Skeletal muscle tissue (tissue), 4 donors: Measurements from ENCODE around the gene SLFN12L. TPM values are rescaled to one million over a fixed set of nuclear protein-coding genes. Genes with fewer than 3 reads are reported as not detected.
"Not testable (repeated sequence)": the region's sequence is repeated elsewhere in the genome, so short reads cannot be mapped to it uniquely, and the experiment has no call there.

Experiments used
- H3K27ac ChIP-seq: one replicate; pipeline ENCODE4 v1.7.0; 2013; ENCODE audit warnings: mild to moderate bottlenecking, low read depth, low read length, inconsistent platforms
- H3K27me3 ChIP-seq, 3 donors: one replicate each; pipeline ENCODE4 v1.7.0; 2013; ENCODE audit warnings: low read length in 3 of 3; ENCODE audit not compliant: control insufficient read depth in 3 of 3, insufficient read depth in 3 of 3
- H3K36me3 ChIP-seq, 3 donors: one replicate each; pipeline ENCODE4 v1.7.0; 2013; ENCODE audit warnings: low read length in 3 of 3; ENCODE audit not compliant: control insufficient read depth in 3 of 3, insufficient read depth in 3 of 3
- H3K4me1 ChIP-seq, 3 donors: one replicate each; pipeline ENCODE4 v1.7.0; 2013; ENCODE audit warnings: low read length in 3 of 3, mild to moderate bottlenecking in 3 of 3; ENCODE audit not compliant: control insufficient read depth in 3 of 3, insufficient read depth in 3 of 3
- H3K4me3 ChIP-seq, 3 donors: one replicate each; pipeline ENCODE4 v1.7.0; 2013; ENCODE audit warnings: low read length in 3 of 3
- H3K9ac ChIP-seq, 3 donors: one replicate each; pipeline ENCODE4 v1.7.0; 2013; ENCODE audit warnings: low read length in 3 of 3, mild to moderate bottlenecking in 3 of 3, moderate library complexity in 2 of 3, low read depth in 1 of 3
- H3K9me3 ChIP-seq, 3 donors: one replicate each; pipeline ENCODE4 v1.7.0; 2013; ENCODE audit warnings: low read length in 3 of 3; ENCODE audit not compliant: control insufficient read depth in 3 of 3
- total RNA-seq: library from RNA; depleted of rRNA; stranded (reverse); fragments of >200 nt; gene quantifications from one replicate; pipeline ENCODE4 v1.2.3, GENCODE V29; 2014
- donor health status: Osteomylitis.

Gene SLFN12L
- total RNA-seq, 1 donor from 2014 or later = 0.52 TPM

GRCh38 chr17:35546487-35546886 is 9.0 kb upstream of the SLFN12L start:
- Histone ChIP-seq H3K27me3 (peaks cover 0 to 7% (median 0%) of the 10 kb centered on the region in 3 donors), H3K9ac (no peak overlapping the region), H3K4me1 (no peaks in the 10 kb centered on the region), H3K9me3 (no peaks in the 10 kb centered on the region), H3K4me3 (no peak overlapping the region), H3K36me3 (no peaks in the 10 kb centered on the region), H3K27ac (no peak overlapping the region)

- Histone ChIP-seq H3K27ac (no peak overlapping the region), H3K4me1 (no peaks in the 10 kb centered on the region), H3K9me3 (no peaks in the 10 kb centered on the region), H3K9ac (no peak overlapping the region), H3K36me3 (no peaks in the 10 kb centered on the region), H3K27me3 (peaks cover 0 to 4% (median 0%) of the 10 kb centered on the region in 3 donors), H3K4me3 (no peak overlapping the region)
Observed at GRCh38 chr17:35545150-35545549, 7.7 kb upstream of the SLFN12L start.

- no peaks in the 10 kb centered on the region for H3K36me3 ChIP-seq
- H3K9ac ChIP-seq = no peak overlapping the region
- H3K27ac ChIP-seq = no peak overlapping the region
- H3K9me3 ChIP-seq = no peaks in the 10 kb centered on the region
- H3K27me3 ChIP-seq = peaks cover 0 to 4% (median 0%) of the 10 kb centered on the region in 3 donors
- peaks cover 0 to 5% (median 0%) of the 10 kb centered on the region in 3 donors for H3K4me1 ChIP-seq
- H3K4me3 ChIP-seq = no peak overlapping the region
Observed at GRCh38 chr17:35543856-35544255, 6.4 kb upstream of the SLFN12L start.

- Histone ChIP-seq H3K27ac (no peak overlapping the region), H3K27me3 (no peaks in the 10 kb centered on the region), H3K9ac (no peak overlapping the region), H3K36me3 (no peaks in the 10 kb centered on the region), H3K4me3 (no peak overlapping the region), H3K4me1 (peaks cover 0 to 10% (median 0%) of the 10 kb centered on the region in 3 donors), H3K9me3 (no peaks in the 10 kb centered on the region)
Observed at GRCh38 chr17:35542990-35543389, 5.5 kb upstream of the SLFN12L start.

- no peaks in the 10 kb centered on the region for H3K36me3 ChIP-seq
- peaks cover 0 to 12% (median 0%) of the 10 kb centered on the region in 3 donors for H3K4me1 ChIP-seq
- H3K4me3 ChIP-seq = peak overlapping the region in 1 of 3 donors; percentile 81
- H3K9ac ChIP-seq = no peak overlapping the region
- peak overlapping the region; percentile 49 for H3K27ac ChIP-seq
- no peaks in the 10 kb centered on the region for H3K27me3 ChIP-seq
- no peaks in the 10 kb centered on the region for H3K9me3 ChIP-seq
Observed at GRCh38 chr17:35541434-35541833, 4.0 kb upstream of the SLFN12L start.

GRCh38 chr17:35540589-35541404 is 3.3 kb upstream of the SLFN12L start:
- peak overlapping the region; percentile 4 to 81 (median 63) for H3K4me3 ChIP-seq
- H3K9me3 ChIP-seq = no peaks in the 10 kb centered on the region
- H3K27ac ChIP-seq = peak overlapping the region; percentile 49
- no peaks in the 10 kb centered on the region for H3K27me3 ChIP-seq
- H3K36me3 ChIP-seq = no peaks in the 10 kb centered on the region
- peaks cover 0 to 12% (median 0%) of the 10 kb centered on the region in 3 donors for H3K4me1 ChIP-seq
- H3K9ac ChIP-seq = peak overlapping the region in 1 of 3 donors; percentile 51

- H3K4me1 ChIP-seq = peaks cover 0 to 12% (median 0%) of the 10 kb centered on the region in 3 donors
- no peak overlapping the region for H3K27ac ChIP-seq
- H3K36me3 ChIP-seq = no peaks in the 10 kb centered on the region
- H3K27me3 ChIP-seq = no peaks in the 10 kb centered on the region
- H3K4me3 ChIP-seq = peak overlapping the region in 2 of 3 donors; percentile 1 to 52
- no peaks in the 10 kb centered on the region for H3K9me3 ChIP-seq
- no peak overlapping the region for H3K9ac ChIP-seq
Observed at GRCh38 chr17:35539659-35540026, 2.2 kb upstream of the SLFN12L start.

- H3K9ac ChIP-seq = no peak overlapping the region
- H3K9me3 ChIP-seq = no peaks in the 10 kb centered on the region
- H3K27me3 ChIP-seq = no peaks in the 10 kb centered on the region
- H3K4me3 ChIP-seq = no peak overlapping the region
- H3K27ac ChIP-seq = peak overlapping the region; percentile 63
- peaks cover 0 to 12% (median 0%) of the 10 kb centered on the region in 3 donors for H3K4me1 ChIP-seq
- H3K36me3 ChIP-seq = no peaks in the 10 kb centered on the region
Observed at GRCh38 chr17:35536664-35537171, 760 bp downstream of the SLFN12L start.

GRCh38 chr17:35535406-35535805 is 2.1 kb downstream of the SLFN12L start:
- H3K4me3 ChIP-seq = not testable (repeated sequence)

GRCh38 chr17:35534576-35535093 is 2.8 kb downstream of the SLFN12L start:
- H3K9ac ChIP-seq = no peak overlapping the region
- no peak overlapping the region for H3K27ac ChIP-seq
- H3K4me3 ChIP-seq = no peak overlapping the region
- H3K4me1 ChIP-seq = peaks cover 0 to 8% (median 0%) of the 10 kb centered on the region in 3 donors
- H3K9me3 ChIP-seq = no peaks in the 10 kb centered on the region
- no peaks in the 10 kb centered on the region for H3K27me3 ChIP-seq
- H3K36me3 ChIP-seq = no peaks in the 10 kb centered on the region

More at GRCh38 chr17:35535406-35535805, 2.1 kb downstream of the SLFN12L start:
- H3K9ac ChIP-seq, H3K27me3 ChIP-seq, H3K27ac ChIP-seq, H3K9me3 ChIP-seq, H3K36me3 ChIP-seq: not testable (repeated sequence)
- H3K4me1 ChIP-seq = peaks cover 0 to 12% (median 0%) of the 10 kb centered on the region in 3 donors
